IMR-90 (cell line): ENCODE data around the gene ENAH. TPM values are rescaled to one million over a fixed set of nuclear protein-coding genes. Genes with fewer than 3 reads are reported as not detected.

Experiments
- ATAC-seq: fragments of 200-7000 bp; cut with Tn5 transposase; 2 replicates; pipeline ENCODE4 v1.9.1; 2020; ENCODE audit warnings: low read depth, mild to moderate bottlenecking, moderate library complexity
- BruUV-seq: library from RNA; stranded (reverse); fragments of 400-500 nt; replicated peaks from 2 replicates; lab custom pipeline; 2021; lab: Mats Ljungman, UMichigan
- CTCF ChIA-PET: fragments of 300-600 bp; formaldehyde crosslinking; extraction: SDS; loops from one replicate; lab custom pipeline; 2021; ENCODE audit warnings: antibody characterized with exemption; lab: Yijun Ruan, JAX
- POLR2A ChIA-PET: fragments of 300-600 bp; sonication (Branson Sonifier 250); formaldehyde crosslinking; loops from one replicate; lab custom pipeline; 2022; ENCODE audit warnings: antibody characterized with exemption; ENCODE audit not compliant: unreplicated experiment; lab: Charles Lee
- DNase-seq: peaks from one replicate; pipeline ENCODE4 v3.0.0; 2013
- H2AFZ ChIP-seq: replicated peaks from 2 replicates; pipeline ENCODE3; 2013; ENCODE audit warnings: low read length, mild to moderate bottlenecking; ENCODE audit not compliant: poor library complexity
- H2AK5ac ChIP-seq: 2 replicates; pipeline ENCODE4 v1.6.1; 2013; ENCODE audit warnings: low read depth, low read length, inconsistent platforms
- H2AK9ac ChIP-seq: replicated peaks from 2 replicates; pipeline ENCODE3; 2013; ENCODE audit warnings: mild to moderate bottlenecking, low read depth, low read length, moderate library complexity; ENCODE audit not compliant: poor library complexity
- H2BK120ac ChIP-seq: 2 replicates; pipeline ENCODE4 v1.6.1; 2013; ENCODE audit warnings: low read depth, low read length, inconsistent platforms
- H2BK15ac ChIP-seq: 3 replicates; pipeline ENCODE4 v1.6.1; 2013; ENCODE audit warnings: low read depth, low read length, inconsistent platforms
- H2BK20ac ChIP-seq: 2 replicates; pipeline ENCODE4 v1.6.1; 2013; ENCODE audit warnings: low read depth, mild to moderate bottlenecking, inconsistent platforms, low read length, moderate library complexity
- H2BK5ac ChIP-seq: 2 replicates; pipeline ENCODE4 v1.6.1; 2013; ENCODE audit warnings: mild to moderate bottlenecking, low read depth, low read length, inconsistent platforms; ENCODE audit not compliant: poor library complexity, severe bottlenecking
- H3K14ac ChIP-seq: replicated peaks from 2 replicates; pipeline ENCODE4 v1.6.1; 2013; ENCODE audit warnings: low read depth, low read length, inconsistent platforms
- H3K18ac ChIP-seq: 2 replicates; pipeline ENCODE4 v1.6.1; 2013; ENCODE audit warnings: low read depth, low read length, control low read depth
- H3K23ac ChIP-seq: 2 replicates; pipeline ENCODE4 v1.6.1; 2013; ENCODE audit warnings: low read depth, low read length, inconsistent platforms
- H3K27ac ChIP-seq: 2 replicates; pipeline ENCODE4 v1.5.1; 2013; ENCODE audit warnings: mild to moderate bottlenecking, control low read depth, low read length; ENCODE audit not compliant: insufficient read depth
- H3K27me3 ChIP-seq: 2 replicates; pipeline ENCODE4 v1.6.1; 2013; ENCODE audit warnings: low read length; ENCODE audit not compliant: control insufficient read depth, insufficient read depth
- H3K36me3 ChIP-seq: 2 replicates; pipeline ENCODE4 v1.6.1; 2013; ENCODE audit warnings: low read length, mixed read lengths; ENCODE audit not compliant: control insufficient read depth, insufficient read depth
- H3K4ac ChIP-seq: 2 replicates; pipeline ENCODE4 v1.6.1; 2013; ENCODE audit warnings: low read depth, low read length, inconsistent platforms
- H3K4me1 ChIP-seq: 2 replicates; pipeline ENCODE4 v1.6.1; 2013; ENCODE audit warnings: low read length, mixed read lengths; ENCODE audit not compliant: control insufficient read depth, insufficient read depth
- H3K4me2 ChIP-seq: 2 replicates; pipeline ENCODE4 v1.6.1; 2013; ENCODE audit warnings: low read depth, mild to moderate bottlenecking, control low read depth, low read length, moderate library complexity
- H3K4me3 ChIP-seq: 2 replicates; pipeline ENCODE4 v1.5.1; 2013; ENCODE audit warnings: low read depth, mild to moderate bottlenecking, control low read depth, low read length, moderate library complexity; ENCODE audit not compliant: insufficient read depth
- H3K56ac ChIP-seq: 2 replicates; pipeline ENCODE4 v1.6.1; 2013; ENCODE audit warnings: low read length, inconsistent platforms; ENCODE audit not compliant: insufficient read depth; ENCODE audit errors: extremely low read depth
- H3K79me1 ChIP-seq, 2 experiments: 2 replicates each; pipeline ENCODE4 v1.6.1; 2013; ENCODE audit warnings: low read length in 2 of 2, inconsistent platforms in 1 of 2, low read depth in 1 of 2
- H3K9ac ChIP-seq: 2 replicates; pipeline ENCODE4 v1.6.1; 2013; ENCODE audit warnings: low read depth, low read length, control low read depth
- H3K9me1 ChIP-seq: 2 replicates; pipeline ENCODE4 v1.6.1; 2013; ENCODE audit warnings: low read length, inconsistent platforms; ENCODE audit not compliant: insufficient read depth
- H3K9me3 ChIP-seq: 2 replicates; pipeline ENCODE4 v1.6.1; 2013; ENCODE audit warnings: low read length; ENCODE audit not compliant: control insufficient read depth, insufficient read depth
- H4K20me1 ChIP-seq: 2 replicates; pipeline ENCODE4 v1.6.1; 2013; ENCODE audit warnings: low read length, inconsistent platforms; ENCODE audit not compliant: insufficient read depth
- H4K5ac ChIP-seq: 2 replicates; pipeline ENCODE4 v1.6.1; 2013; ENCODE audit warnings: mild to moderate bottlenecking, low read depth, low read length, control low read depth
- H4K8ac ChIP-seq, 2 experiments: 2 replicates each; pipeline ENCODE4 v1.6.1; 2013; ENCODE audit warnings: low read depth in 2 of 2, low read length in 2 of 2, control low read depth in 1 of 2, inconsistent platforms in 1 of 2
- H4K91ac ChIP-seq: 2 replicates; pipeline ENCODE4 v1.6.1; 2013; ENCODE audit warnings: low read depth, low read length, inconsistent platforms; ENCODE audit not compliant: insufficient read depth
- BHLHE40 ChIP-seq: fragments of 150-350 bp; IDR thresholded peaks from 2 replicates; pipeline ENCODE4 v1.6.1; 2016; ENCODE audit warnings: mild to moderate bottlenecking, low read depth, low read length
- CEBPB ChIP-seq: IDR thresholded peaks from 2 replicates; pipeline ENCODE4 v1.6.1; 2012; ENCODE audit warnings: low read depth, low read length, improper control_type of control experiment
- CHD1 ChIP-seq: IDR thresholded peaks from 2 replicates; pipeline ENCODE4 v1.6.1; 2012; ENCODE audit warnings: low read depth, low read length, improper control_type of control experiment
- FOS ChIP-seq: fragments of 150-350 bp; IDR thresholded peaks from 2 replicates; pipeline ENCODE4 v1.6.1; 2016; ENCODE audit warnings: low read depth, low read length
- MAFK ChIP-seq: IDR thresholded peaks from 2 replicates; pipeline ENCODE4 v1.6.1; 2012; ENCODE audit warnings: low read depth, low read length, improper control_type of control experiment
- MAZ ChIP-seq: IDR thresholded peaks from 2 replicates; pipeline ENCODE4 v1.6.1; 2012; ENCODE audit warnings: low read depth, mild to moderate bottlenecking, low read length, improper control_type of control experiment, moderate library complexity, borderline replicate concordance
- MXI1 ChIP-seq: IDR thresholded peaks from 2 replicates; pipeline ENCODE4 v1.6.1; 2012; ENCODE audit warnings: low read depth, mild to moderate bottlenecking, low read length, moderate library complexity, borderline replicate concordance
- NFE2L2 ChIP-seq: fragments of 150-350 bp; IDR thresholded peaks from 2 replicates; pipeline ENCODE4 v1.6.1; 2016; ENCODE audit warnings: low read depth, mild to moderate bottlenecking, low read length
- POLR2A ChIP-seq: IDR thresholded peaks from 2 replicates; pipeline ENCODE4 v1.6.1; 2012; ENCODE audit warnings: mild to moderate bottlenecking, low read depth, low read length
- RCOR1 ChIP-seq: IDR thresholded peaks from 2 replicates; pipeline ENCODE4 v1.6.1; 2012; ENCODE audit warnings: mild to moderate bottlenecking, low read length, improper control_type of control experiment; ENCODE audit not compliant: insufficient replicate concordance
- RFX5 ChIP-seq: IDR thresholded peaks from 2 replicates; pipeline ENCODE4 v1.8.0; 2012; ENCODE audit warnings: low read depth, mild to moderate bottlenecking, low read length, moderate library complexity
- SMC3 ChIP-seq: fragments of 150-350 bp; IDR thresholded peaks from 2 replicates; pipeline ENCODE4 v1.6.1; 2016; ENCODE audit warnings: low read depth, mild to moderate bottlenecking, antibody characterized with exemption, low read length, moderate library complexity
- WGBS, 2 experiments: methylation state at CpG; one replicate each; pipeline versions ENCODE4 v1.1.5 to v1.1.7; 2013; ENCODE audit warnings: missing lambda C conversion rate in 2 of 2; ENCODE audit not compliant: insufficient read length in 1 of 2; ENCODE audit errors: extremely low coverage in 2 of 2; 5-methylcytosine and 5-hydroxymethylcytosine counted together
- dilution Hi-C: fragments of 300-500 bp; cut with HindIII; formaldehyde crosslinking; loops from one replicate; pipeline ENCODE4 v1.14.3; 2018; ENCODE audit warnings: low sequenced_read_pairs; ENCODE audit not compliant: unreplicated experiment
- in situ Hi-C: fragments of 300-500 bp; cut with MboI; formaldehyde crosslinking; loops from 3 replicates; pipeline ENCODE4 v1.14.3; 2019; ENCODE audit warnings: low sequenced_read_pairs, inconsistent platforms, mixed read lengths
- intact Hi-C: fragments of 100-400 bp; cut with micrococcal nuclease; formaldehyde crosslinking; loops from 2 replicates; pipeline ENCODE4 v1.10.0; 2022
- polyA plus RNA-seq, 3 experiments: library from polyadenylated mRNA; depleted of rRNA; stranded (reverse); fragments of >200 nt; gene quantifications; 2 replicates each; pipeline ENCODE4 v1.2.3, GENCODE V29; 2012; ENCODE audit warnings: low replicate concordance in 1 of 3
- total RNA-seq: library from RNA; depleted of rRNA; stranded (reverse); fragments of >200 nt; gene quantifications from 2 replicates; pipeline ENCODE4 v1.2.3, GENCODE V29; 2012
- TF ChIP-seq, protein P1 (sequence below): fragments of 150-350 bp; IDR thresholded peaks from 2 replicates; pipeline ENCODE4 v1.6.1; 2016; ENCODE audit warnings: low read depth, mild to moderate bottlenecking, low read length, moderate library complexity, borderline replicate concordance
- TF ChIP-seq, protein P2 (sequence below): conservative IDR thresholded peaks from 2 replicates; pipeline ENCODE4 v1.5.1; 2012; ENCODE audit warnings: mild to moderate bottlenecking, low read depth, low read length, improper control_type of control experiment

Gene ENAH
- total and polyA plus RNA-seq, 2 of the 4 experiments (the other 2 are of a cell fraction), result 61.3 to 86.9 TPM

- TF ChIP-seq NFE2L2, result no peak
These were observed 204.6 kb downstream of the ENAH start (continued) for GRCh38 chr1:225448146-225448805.

- DNase-seq, result peak; percentile 42
- no peaks in the 10 kb centered on the region for H3K79me1 ChIP-seq
- no peaks in the 10 kb centered on the region for H3K36me3 ChIP-seq
- peak overlapping the region; percentile 61 for H2BK20ac ChIP-seq
- no peak overlapping the region for H2BK5ac ChIP-seq
- no TSS peak for BruUV-seq
- H2AFZ ChIP-seq, result peak overlapping the region; percentile 89
- peak overlapping the region; percentile 34; the same call in 1 of the 2 replicates for H3K9ac ChIP-seq
- peaks cover 11% of the 10 kb centered on the region for H3K4me1 ChIP-seq
- H2BK15ac ChIP-seq, result no peak overlapping the region; the same call in 2 of the 3 replicates
- peak overlapping the region; percentile 50 for H4K5ac ChIP-seq
- intact Hi-C loops, result no loop called here
- no peak overlapping the region for H3K4me3 ChIP-seq
- in situ Hi-C loops, result no loop called here
- peak overlapping the region; percentile 72 for H2BK120ac ChIP-seq
- no peaks in the 10 kb centered on the region for H4K20me1 ChIP-seq
- dilution Hi-C loops, result no loop called here
- H4K8ac ChIP-seq, result peak overlapping the region; percentile 49 to 53; a peak in 3 of 4 replicates
- peak overlapping the region; percentile 77 for H3K14ac ChIP-seq
- 18% methylated on average over 2 of the region's 8 CpGs; no CpG with 5 or more reads in 1 of the 2 experiments for WGBS, 2 experiments
- no peak overlapping the region for H3K56ac ChIP-seq
- peak overlapping the region; percentile 69; the same call in 1 of the 2 replicates for H3K23ac ChIP-seq
- peak overlapping the region; percentile 71 for H4K91ac ChIP-seq
- no peaks in the 10 kb centered on the region for H3K27me3 ChIP-seq
- peak overlapping the region; percentile 67 for H3K4ac ChIP-seq
- H3K27ac ChIP-seq, result peak overlapping the region; percentile 77; the same call in 1 of the 2 replicates
- no peaks in the 10 kb centered on the region for H3K9me3 ChIP-seq
- peak overlapping the region; percentile 51 for H2AK9ac ChIP-seq
- 0 out of 2 replicates have a peak, but pooled peaks cover 5% of the 10 kb centered on the region for H3K9me1 ChIP-seq
- peak; percentile 81 for ATAC-seq
- CTCF ChIA-PET, result no interaction called here
- H3K18ac ChIP-seq, result peak overlapping the region; percentile 32
- H3K4me2 ChIP-seq, result peak overlapping the region; percentile 48
- POLR2A ChIA-PET, result no interaction called here
- H2AK5ac ChIP-seq, result peak overlapping the region; percentile 65
- TF ChIP-seq RCOR1 (no peak), CHD1 (no peak), CEBPB (no peak), POLR2A (no peak), SMC3 (no peak), MAFK (no peak), NFE2L2 (no peak), RFX5 (no peak), MXI1 (no peak), MAZ (no peak), BHLHE40 (no peak), FOS (no peak)
- TF ChIP-seq, protein P1, sequence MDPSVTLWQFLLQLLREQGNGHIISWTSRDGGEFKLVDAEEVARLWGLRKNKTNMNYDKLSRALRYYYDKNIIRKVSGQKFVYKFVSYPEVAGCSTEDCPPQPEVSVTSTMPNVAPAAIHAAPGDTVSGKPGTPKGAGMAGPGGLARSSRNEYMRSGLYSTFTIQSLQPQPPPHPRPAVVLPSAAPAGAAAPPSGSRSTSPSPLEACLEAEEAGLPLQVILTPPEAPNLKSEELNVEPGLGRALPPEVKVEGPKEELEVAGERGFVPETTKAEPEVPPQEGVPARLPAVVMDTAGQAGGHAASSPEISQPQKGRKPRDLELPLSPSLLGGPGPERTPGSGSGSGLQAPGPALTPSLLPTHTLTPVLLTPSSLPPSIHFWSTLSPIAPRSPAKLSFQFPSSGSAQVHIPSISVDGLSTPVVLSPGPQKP, result no peak
- TF ChIP-seq, protein P2, sequence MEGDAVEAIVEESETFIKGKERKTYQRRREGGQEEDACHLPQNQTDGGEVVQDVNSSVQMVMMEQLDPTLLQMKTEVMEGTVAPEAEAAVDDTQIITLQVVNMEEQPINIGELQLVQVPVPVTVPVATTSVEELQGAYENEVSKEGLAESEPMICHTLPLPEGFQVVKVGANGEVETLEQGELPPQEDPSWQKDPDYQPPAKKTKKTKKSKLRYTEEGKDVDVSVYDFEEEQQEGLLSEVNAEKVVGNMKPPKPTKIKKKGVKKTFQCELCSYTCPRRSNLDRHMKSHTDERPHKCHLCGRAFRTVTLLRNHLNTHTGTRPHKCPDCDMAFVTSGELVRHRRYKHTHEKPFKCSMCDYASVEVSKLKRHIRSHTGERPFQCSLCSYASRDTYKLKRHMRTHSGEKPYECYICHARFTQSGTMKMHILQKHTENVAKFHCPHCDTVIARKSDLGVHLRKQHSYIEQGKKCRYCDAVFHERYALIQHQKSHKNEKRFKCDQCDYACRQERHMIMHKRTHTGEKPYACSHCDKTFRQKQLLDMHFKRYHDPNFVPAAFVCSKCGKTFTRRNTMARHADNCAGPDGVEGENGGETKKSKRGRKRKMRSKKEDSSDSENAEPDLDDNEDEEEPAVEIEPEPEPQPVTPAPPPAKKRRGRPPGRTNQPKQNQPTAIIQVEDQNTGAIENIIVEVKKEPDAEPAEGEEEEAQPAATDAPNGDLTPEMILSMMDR, result no peak
These were observed 205.3 kb downstream of the ENAH start for GRCh38 chr1:225447650-225448089.
